ENCODE results near the gene HGFAC. TPM values are rescaled to one million over a fixed set of nuclear protein-coding genes. Genes with fewer than 3 reads are reported as not detected.

Gene HGFAC
- total and polyA plus RNA-seq, 9 donors: 0.15 to 2.1 (median 0.53) TPM; not detected in 2

- Histone ChIP-seq H3K4me3 (no peak overlapping the region), H3K27me3 (no peaks in the 10 kb centered on the region), H3K36me3 (no peaks in the 10 kb centered on the region), H3K9me3 (no peaks in the 10 kb centered on the region), H3K4me1 (ENCODE audit: insufficient read depth) (no peaks in the 10 kb centered on the region), H3K27ac (no peak overlapping the region)
- intact Hi-C loops (cut with DNase I): no loop called here
- DNase-seq: no peak
- TF ChIP-seq POLR2A (IDR thresholded peaks at IDR 0.05) (no peak), CTCF (IDR thresholded peaks at IDR 0.05) (no peak), EP300 (IDR thresholded peaks at IDR 0.05) (no peak)
- WGBS, 3 donors: 91 to 95% (median 93%) methylated on average over 20 of the region's 20 CpGs
These were observed 17.2 kb upstream of the HGFAC start for GRCh38 chr4:3424522-3425095.

- no peaks in the 10 kb centered on the region for H3K4me1 ChIP-seq (ENCODE audit: insufficient read depth)
- intact Hi-C loops (cut with DNase I): no loop called here
- DNase-seq: no peak
- 91 to 92% (median 92%) methylated on average over 24 of the region's 24 CpGs for WGBS, 3 donors
- H3K27me3 ChIP-seq: no peaks in the 10 kb centered on the region
- no peak for TF ChIP-seq CTCF (IDR thresholded peaks at IDR 0.05)
- no peak for TF ChIP-seq EP300 (IDR thresholded peaks at IDR 0.05)
- no peak for TF ChIP-seq POLR2A (IDR thresholded peaks at IDR 0.05)
- no peaks in the 10 kb centered on the region for H3K36me3 ChIP-seq
- no peaks in the 10 kb centered on the region for H3K9me3 ChIP-seq
- H3K27ac ChIP-seq: no peak overlapping the region
- no peak overlapping the region for H3K4me3 ChIP-seq
These were observed 15.2 kb upstream of the HGFAC start for GRCh38 chr4:3426465-3427133.

GRCh38 chr4:3427134-3427476 is 14.7 kb upstream of the HGFAC start:
- no peak for DNase-seq
- TF ChIP-seq POLR2A (IDR thresholded peaks at IDR 0.05) (no peak), EP300 (IDR thresholded peaks at IDR 0.05) (no peak), CTCF (IDR thresholded peaks at IDR 0.05) (no peak)
- Histone ChIP-seq H3K4me1 (ENCODE audit: insufficient read depth) (no peaks in the 10 kb centered on the region), H3K36me3 (no peaks in the 10 kb centered on the region), H3K27me3 (no peaks in the 10 kb centered on the region), H3K27ac (no peak overlapping the region), H3K9me3 (no peaks in the 10 kb centered on the region), H3K4me3 (no peak overlapping the region)
- WGBS, 3 donors: 94 to 95% (median 95%) methylated on average over 9 of the region's 9 CpGs
- intact Hi-C loops (cut with DNase I): no loop called here

GRCh38 chr4:3427706-3428446 is 13.9 kb upstream of the HGFAC start:
- no peak for TF ChIP-seq EP300 (IDR thresholded peaks at IDR 0.05)
- no peak for DNase-seq
- Histone ChIP-seq H3K27ac (no peak overlapping the region), H3K4me3 (no peak overlapping the region), H3K4me1 (ENCODE audit: insufficient read depth) (no peaks in the 10 kb centered on the region), H3K27me3 (no peaks in the 10 kb centered on the region), H3K9me3 (no peaks in the 10 kb centered on the region), H3K36me3 (no peaks in the 10 kb centered on the region)
- intact Hi-C loops (cut with DNase I): no loop called here
- WGBS, 3 donors: 87 to 88% (median 88%) methylated on average over 17 of the region's 17 CpGs

- H3K9me3 ChIP-seq: no peaks in the 10 kb centered on the region
- H3K4me1 ChIP-seq (ENCODE audit: insufficient read depth): no peaks in the 10 kb centered on the region
- no peak for DNase-seq
- no peak overlapping the region for H3K4me3 ChIP-seq
- 87 to 92% (median 88%) methylated on average over 12 of the region's 12 CpGs for WGBS, 3 donors
- no peak overlapping the region for H3K27ac ChIP-seq
- TF ChIP-seq EP300 (IDR thresholded peaks at IDR 0.05) (no peak), POLR2A (IDR thresholded peaks at IDR 0.05) (no peak), CTCF (IDR thresholded peaks at IDR 0.05) (no peak)
- no peaks in the 10 kb centered on the region for H3K27me3 ChIP-seq
- H3K36me3 ChIP-seq: no peaks in the 10 kb centered on the region
- intact Hi-C loops (cut with DNase I): no loop called here
These were observed 12.1 kb upstream of the HGFAC start for GRCh38 chr4:3429651-3430050.

All from ovary (tissue), 9 donors.